ENCODE results near the gene PLPP3.

The PLPP3 gene

DNA sequence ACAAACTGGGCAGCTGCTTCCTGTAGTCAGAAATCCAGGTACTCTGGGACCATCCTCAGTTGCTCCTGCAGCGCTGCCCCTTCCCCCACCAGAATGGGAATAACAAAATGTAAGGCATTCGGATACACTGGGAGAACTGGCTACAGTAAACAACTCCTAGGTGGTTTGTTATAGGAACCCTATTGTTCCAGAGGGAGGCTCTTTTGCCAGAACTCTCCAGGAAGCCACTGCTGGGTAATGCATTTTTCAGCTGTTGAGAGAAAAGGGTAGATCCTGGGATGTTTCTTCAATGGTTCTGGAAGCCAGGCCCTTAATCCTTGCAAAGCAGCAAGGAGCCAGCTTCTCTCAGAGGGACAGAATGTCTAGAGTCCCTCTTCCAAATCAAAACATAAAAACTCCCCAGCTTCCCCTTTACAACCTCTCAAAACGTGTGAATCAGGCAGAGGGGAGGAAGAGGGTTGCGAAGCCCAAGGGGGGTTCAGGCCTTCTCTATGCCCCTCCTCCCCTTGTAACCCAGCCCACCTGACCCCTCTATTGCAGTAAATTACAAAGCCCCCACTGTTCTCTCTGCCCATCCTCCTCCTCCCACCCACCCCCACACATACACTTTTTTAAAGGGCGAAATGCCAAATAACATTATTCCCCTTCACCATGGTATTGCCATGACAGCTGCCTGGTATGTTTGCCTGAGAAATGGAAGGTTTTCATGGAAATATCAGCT lies 29.1 kb downstream of the PLPP3 start:
- POLR2A ChIA-PET: no interaction called here

DNA sequence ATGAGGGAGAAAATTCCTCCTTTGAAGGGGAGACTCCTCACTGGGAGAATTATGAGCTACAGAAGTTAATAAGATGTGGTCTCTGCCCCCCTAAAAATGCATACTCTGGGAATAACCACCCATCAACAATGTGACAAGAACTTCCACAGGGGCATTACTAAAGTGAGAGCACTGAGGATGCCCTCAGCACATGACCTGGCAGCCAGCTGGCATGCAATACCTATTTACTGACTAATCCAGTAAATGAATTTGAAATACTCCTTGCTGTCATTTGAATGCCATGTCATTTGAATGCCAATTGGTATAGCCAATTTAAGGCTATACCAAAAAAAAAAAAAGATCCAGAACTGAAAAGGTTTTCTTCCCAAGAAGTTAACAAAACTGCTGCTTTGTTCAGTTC lies 30.8 kb downstream of the PLPP3 start:
- POLR2A ChIA-PET: no interaction called here
- CTCF ChIA-PET: no interaction called here

More for the DNA sequence above, 29.1 kb downstream of the PLPP3 start:
- CTCF ChIA-PET: no interaction called here
- DNase-seq (ENCODE audit: extremely low spot score): no peak
- TF ChIP-seq FOXM1 (IDR thresholded peaks at IDR 0.05; ENCODE audit: borderline replicate concordance): no peak
- TF ChIP-seq SP1 (IDR thresholded peaks at IDR 0.05): no peak
- TF ChIP-seq, protein P1, sequence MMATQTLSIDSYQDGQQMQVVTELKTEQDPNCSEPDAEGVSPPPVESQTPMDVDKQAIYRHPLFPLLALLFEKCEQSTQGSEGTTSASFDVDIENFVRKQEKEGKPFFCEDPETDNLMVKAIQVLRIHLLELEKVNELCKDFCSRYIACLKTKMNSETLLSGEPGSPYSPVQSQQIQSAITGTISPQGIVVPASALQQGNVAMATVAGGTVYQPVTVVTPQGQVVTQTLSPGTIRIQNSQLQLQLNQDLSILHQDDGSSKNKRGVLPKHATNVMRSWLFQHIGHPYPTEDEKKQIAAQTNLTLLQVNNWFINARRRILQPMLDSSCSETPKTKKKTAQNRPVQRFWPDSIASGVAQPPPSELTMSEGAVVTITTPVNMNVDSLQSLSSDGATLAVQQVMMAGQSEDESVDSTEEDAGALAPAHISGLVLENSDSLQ (IDR thresholded peaks at IDR 0.05): no peak
- TF ChIP-seq ZNF384 (IDR thresholded peaks at IDR 0.05): no peak
- TF ChIP-seq CTBP1 (IDR thresholded peaks at IDR 0.05; ENCODE audit: borderline replicate concordance): no peak
- TF ChIP-seq LEF1 (IDR thresholded peaks at IDR 0.05; ENCODE audit: borderline replicate concordance): no peak
- TF ChIP-seq HDGF (IDR thresholded peaks at IDR 0.05; ENCODE audit: borderline replicate concordance): no peak
- no peak for TF ChIP-seq L3MBTL2 (conservative IDR thresholded peaks at IDR 0.05)
- TF ChIP-seq SUZ12 (IDR thresholded peaks at IDR 0.05): no peak
- no peak for TF ChIP-seq ARNT (IDR thresholded peaks at IDR 0.05)
- no peak for TF ChIP-seq NFRKB (IDR thresholded peaks at IDR 0.05)
- no peak for TF ChIP-seq ELF4 (IDR thresholded peaks at IDR 0.05)
- TF ChIP-seq BHLHE40 (IDR thresholded peaks at IDR 0.05; ENCODE audit: borderline replicate concordance): no peak
- TF ChIP-seq FOXK2 (IDR thresholded peaks at IDR 0.05): no peak
- TF ChIP-seq TARDBP (IDR thresholded peaks at IDR 0.05): no peak
- TF ChIP-seq FOXA1 (IDR thresholded peaks at IDR 0.05): no peak

DNA sequence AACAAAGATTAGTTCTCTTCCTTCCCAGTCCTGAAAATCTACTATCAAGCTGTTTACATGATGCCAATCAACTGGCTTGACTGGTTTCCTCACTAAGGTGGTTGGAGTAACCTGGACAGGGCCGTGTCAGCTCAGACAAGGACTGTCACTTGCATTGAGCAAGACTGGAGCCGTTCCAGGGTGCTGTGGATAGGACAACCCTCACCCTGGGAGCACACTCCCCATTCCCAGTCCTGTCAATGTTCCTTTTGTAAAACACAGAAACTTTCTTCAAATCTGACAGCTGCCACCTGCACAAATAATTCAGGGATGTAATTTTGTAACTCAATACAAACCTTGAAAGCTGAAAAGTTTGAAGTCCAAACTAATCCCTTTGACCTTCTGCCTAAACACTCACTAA lies 31.4 kb downstream of the PLPP3 start:
- no peak for DNase-seq (ENCODE audit: extremely low spot score)
- POLR2A ChIA-PET: no interaction called here
- CTCF ChIA-PET: no interaction called here
- TF ChIP-seq FOXA1 (IDR thresholded peaks at IDR 0.05) (no peak), FOXK2 (IDR thresholded peaks at IDR 0.05) (no peak), HDGF (IDR thresholded peaks at IDR 0.05; ENCODE audit: borderline replicate concordance) (no peak), ZNF384 (IDR thresholded peaks at IDR 0.05) (no peak), SUZ12 (IDR thresholded peaks at IDR 0.05) (no peak), LEF1 (IDR thresholded peaks at IDR 0.05; ENCODE audit: borderline replicate concordance) (no peak), BHLHE40 (IDR thresholded peaks at IDR 0.05; ENCODE audit: borderline replicate concordance) (no peak), SP1 (IDR thresholded peaks at IDR 0.05) (no peak), FOXM1 (IDR thresholded peaks at IDR 0.05; ENCODE audit: borderline replicate concordance) (no peak), ELF4 (IDR thresholded peaks at IDR 0.05) (no peak), ARNT (IDR thresholded peaks at IDR 0.05) (no peak), TARDBP (IDR thresholded peaks at IDR 0.05) (no peak)
- TF ChIP-seq, protein P1 (IDR thresholded peaks at IDR 0.05): no peak

More for the DNA sequence above, 30.8 kb downstream of the PLPP3 start:
- TF ChIP-seq FOXK2 (IDR thresholded peaks at IDR 0.05) (no peak), ARNT (IDR thresholded peaks at IDR 0.05) (no peak), SUZ12 (IDR thresholded peaks at IDR 0.05) (no peak)
- DNase-seq (ENCODE audit: extremely low spot score): no peak

DNA sequence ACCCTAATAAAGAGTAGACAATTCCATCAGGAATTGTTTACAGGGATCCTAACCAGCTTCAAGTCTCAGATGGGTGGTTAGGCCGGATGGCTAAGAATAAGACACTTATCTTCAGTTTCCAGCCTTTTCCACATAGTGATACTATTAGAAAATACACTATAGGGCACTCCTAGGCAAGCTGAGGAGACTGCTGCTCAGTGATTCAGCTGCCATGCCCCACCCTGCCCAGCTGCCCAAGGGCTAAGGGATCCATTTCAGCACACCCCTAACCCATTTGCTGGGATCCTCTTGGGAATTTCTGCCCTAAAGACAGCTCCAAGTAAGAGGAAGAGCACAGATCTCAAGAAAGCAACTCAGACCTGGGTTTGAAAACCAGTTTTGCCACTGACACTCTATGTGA lies 31.9 kb downstream of the PLPP3 start:
- POLR2A ChIA-PET: no interaction called here
- no peak for DNase-seq (ENCODE audit: extremely low spot score)
- TF ChIP-seq ELF4 (IDR thresholded peaks at IDR 0.05) (no peak), FOXK2 (IDR thresholded peaks at IDR 0.05) (no peak), SP1 (IDR thresholded peaks at IDR 0.05) (no peak), BHLHE40 (IDR thresholded peaks at IDR 0.05; ENCODE audit: borderline replicate concordance) (no peak), SUZ12 (IDR thresholded peaks at IDR 0.05) (no peak), FOXM1 (IDR thresholded peaks at IDR 0.05; ENCODE audit: borderline replicate concordance) (no peak), FOXA1 (IDR thresholded peaks at IDR 0.05) (no peak), NFRKB (IDR thresholded peaks at IDR 0.05) (no peak), CTBP1 (IDR thresholded peaks at IDR 0.05; ENCODE audit: borderline replicate concordance) (no peak), LEF1 (IDR thresholded peaks at IDR 0.05; ENCODE audit: borderline replicate concordance) (no peak), ARNT (IDR thresholded peaks at IDR 0.05) (no peak), L3MBTL2 (conservative IDR thresholded peaks at IDR 0.05) (no peak), ZNF384 (IDR thresholded peaks at IDR 0.05) (no peak), HDGF (IDR thresholded peaks at IDR 0.05; ENCODE audit: borderline replicate concordance) (no peak), TARDBP (IDR thresholded peaks at IDR 0.05) (no peak)
- TF ChIP-seq, protein P1 (IDR thresholded peaks at IDR 0.05): no peak
- CTCF ChIA-PET: no interaction called here

DNA sequence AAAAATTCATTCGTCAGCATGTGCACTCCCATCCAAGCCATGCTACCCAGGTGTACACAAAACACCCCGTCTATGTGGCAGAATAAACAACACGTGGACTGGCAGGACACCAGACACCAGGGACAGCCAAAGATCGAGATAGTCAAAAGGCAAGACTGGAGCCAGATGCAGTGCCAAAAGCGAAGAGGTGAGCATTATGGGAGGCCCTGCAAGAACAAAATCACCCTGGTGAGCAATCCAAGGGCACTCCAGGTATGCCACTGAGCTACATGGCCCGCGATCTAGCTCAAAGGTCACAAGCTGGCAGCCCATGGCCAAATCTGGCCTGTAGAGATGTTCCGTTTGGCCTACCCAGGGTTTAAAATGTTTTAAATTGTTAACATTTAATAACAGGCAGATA lies 33.7 kb downstream of the PLPP3 start:
- TF ChIP-seq BHLHE40 (IDR thresholded peaks at IDR 0.05; ENCODE audit: borderline replicate concordance) (no peak), SP1 (IDR thresholded peaks at IDR 0.05) (no peak), ZNF384 (IDR thresholded peaks at IDR 0.05) (no peak), LEF1 (IDR thresholded peaks at IDR 0.05; ENCODE audit: borderline replicate concordance) (no peak), SUZ12 (IDR thresholded peaks at IDR 0.05) (no peak), FOXM1 (IDR thresholded peaks at IDR 0.05; ENCODE audit: borderline replicate concordance) (no peak), CTBP1 (IDR thresholded peaks at IDR 0.05; ENCODE audit: borderline replicate concordance) (no peak), FOXA1 (IDR thresholded peaks at IDR 0.05) (no peak), HDGF (IDR thresholded peaks at IDR 0.05; ENCODE audit: borderline replicate concordance) (no peak), TARDBP (IDR thresholded peaks at IDR 0.05) (no peak), ARNT (IDR thresholded peaks at IDR 0.05) (no peak), NFRKB (IDR thresholded peaks at IDR 0.05) (no peak), L3MBTL2 (conservative IDR thresholded peaks at IDR 0.05) (no peak), ELF4 (IDR thresholded peaks at IDR 0.05) (no peak), FOXK2 (IDR thresholded peaks at IDR 0.05) (no peak)
- TF ChIP-seq, protein P1 (IDR thresholded peaks at IDR 0.05): no peak
- ChIA-PET CTCF (no interaction called here), POLR2A (no interaction called here)
- DNase-seq (ENCODE audit: extremely low spot score): no peak

All from HEK293T (cell line).